ENCODE results near the gene SYT13. TPM values are rescaled to one million over a fixed set of nuclear protein-coding genes. Genes with fewer than 3 reads are reported as not detected.

SYT13 gene
- total and polyA plus RNA-seq, 5 donors from 2014 or later = not detected

GRCh38 chr11:45320371-45320770 lies 34.2 kb upstream of the SYT13 start:
- H3K36me3 Mint-ChIP-seq = no peaks in the 10 kb centered on the region
- Histone ChIP-seq H3K36me3 (ENCODE audit: control insufficient read depth, insufficient read depth, low read length) (no peaks in the 10 kb centered on the region), H3K4me1 (ENCODE audit: control insufficient read depth, insufficient read depth, low read length, poor library complexity, severe bottlenecking) (no peaks in the 10 kb centered on the region), H3K27ac (ENCODE audit: insufficient read depth, low read length, poor library complexity, severe bottlenecking) (no peak overlapping the region), H3K9me3 (ENCODE audit: control insufficient read depth in 2 of 2, low read length in 2 of 2) (no peaks in the 10 kb centered on the region), H3K27me3 (ENCODE audit: control insufficient read depth, insufficient read depth, low read length) (peaks cover 10% of the 10 kb centered on the region), H3K4me3 (ENCODE audit: low read depth, low read length) (no peak overlapping the region)
- H3K27ac Mint-ChIP-seq = no peak overlapping the region
- ATAC-seq (ENCODE audit: low read depth in 2 of 2) (no peak), DNase-seq (no peak)
- H3K4me1 Mint-ChIP-seq = no peaks in the 10 kb centered on the region
- peaks cover 32% of the 10 kb centered on the region for H3K27me3 Mint-ChIP-seq
- peaks cover 0 to 2% (median 0%) of the 10 kb centered on the region in 7 donors for H3K9me3 Mint-ChIP-seq
- H3K4me3 Mint-ChIP-seq = no peak overlapping the region

- Histone ChIP-seq H3K27me3 (ENCODE audit: control insufficient read depth, insufficient read depth, low read length) (peaks cover 12% of the 10 kb centered on the region), H3K36me3 (ENCODE audit: control insufficient read depth, insufficient read depth, low read length) (no peaks in the 10 kb centered on the region), H3K4me1 (ENCODE audit: control insufficient read depth, insufficient read depth, low read length, poor library complexity, severe bottlenecking) (no peaks in the 10 kb centered on the region), H3K9me3 (ENCODE audit: control insufficient read depth in 2 of 2, low read length in 2 of 2) (no peaks in the 10 kb centered on the region), H3K27ac (ENCODE audit: insufficient read depth, low read length, poor library complexity, severe bottlenecking) (no peak overlapping the region), H3K4me3 (ENCODE audit: low read depth, low read length) (no peak overlapping the region)
- Mint-ChIP-seq H3K27ac (no peak overlapping the region), H3K36me3 (no peaks in the 10 kb centered on the region), H3K4me3 (no peak overlapping the region), H3K27me3 (peaks cover 42% of the 10 kb centered on the region), H3K9me3 (peaks cover 0 to 2% (median 0%) of the 10 kb centered on the region in 7 donors), H3K4me1 (no peaks in the 10 kb centered on the region)
- DNase-seq = no peak
- no peak for ATAC-seq (ENCODE audit: low read depth in 2 of 2)
Observed at GRCh38 chr11:45319077-45319476, 32.9 kb upstream of the SYT13 start.

GRCh38 chr11:45318516-45318915 lies 32.4 kb upstream of the SYT13 start:
- H3K27ac ChIP-seq (ENCODE audit: insufficient read depth, low read length, poor library complexity, severe bottlenecking) = no peak overlapping the region
- no peak overlapping the region for H3K4me3 Mint-ChIP-seq
- no peaks in the 10 kb centered on the region for H3K36me3 Mint-ChIP-seq
- H3K27me3 Mint-ChIP-seq = peaks cover 44% of the 10 kb centered on the region
- no peaks in the 10 kb centered on the region for H3K4me1 ChIP-seq (ENCODE audit: control insufficient read depth, insufficient read depth, low read length, poor library complexity, severe bottlenecking)
- no peaks in the 10 kb centered on the region for H3K4me1 Mint-ChIP-seq
- no peak overlapping the region for H3K4me3 ChIP-seq (ENCODE audit: low read depth, low read length)
- no peaks in the 10 kb centered on the region for H3K9me3 ChIP-seq (ENCODE audit: control insufficient read depth in 2 of 2, low read length in 2 of 2)
- H3K27me3 ChIP-seq (ENCODE audit: control insufficient read depth, insufficient read depth, low read length) = peaks cover 6% of the 10 kb centered on the region
- peaks cover 0 to 2% (median 0%) of the 10 kb centered on the region in 7 donors for H3K9me3 Mint-ChIP-seq
- ATAC-seq (ENCODE audit: low read depth in 2 of 2) = no peak
- H3K27ac Mint-ChIP-seq = no peak overlapping the region
- no peak for DNase-seq
- H3K36me3 ChIP-seq (ENCODE audit: control insufficient read depth, insufficient read depth, low read length) = no peaks in the 10 kb centered on the region

- H3K27ac Mint-ChIP-seq = no peak overlapping the region
- no peak overlapping the region for H3K27ac ChIP-seq (ENCODE audit: insufficient read depth, low read length, poor library complexity, severe bottlenecking)
- H3K4me3 ChIP-seq (ENCODE audit: low read depth, low read length) = no peak overlapping the region
- no peaks in the 10 kb centered on the region for H3K4me1 Mint-ChIP-seq
- DNase-seq (no peak), ATAC-seq (ENCODE audit: low read depth in 2 of 2) (no peak)
- H3K36me3 Mint-ChIP-seq = no peaks in the 10 kb centered on the region
- no peaks in the 10 kb centered on the region for H3K4me1 ChIP-seq (ENCODE audit: control insufficient read depth, insufficient read depth, low read length, poor library complexity, severe bottlenecking)
- peaks cover 4% of the 10 kb centered on the region for H3K27me3 ChIP-seq (ENCODE audit: control insufficient read depth, insufficient read depth, low read length)
- peaks cover 34% of the 10 kb centered on the region for H3K27me3 Mint-ChIP-seq
- no peak overlapping the region for H3K4me3 Mint-ChIP-seq
- H3K9me3 Mint-ChIP-seq = peaks cover 0 to 1% (median 0%) of the 10 kb centered on the region in 7 donors
- no peaks in the 10 kb centered on the region for H3K9me3 ChIP-seq (ENCODE audit: control insufficient read depth in 2 of 2, low read length in 2 of 2)
- H3K36me3 ChIP-seq (ENCODE audit: control insufficient read depth, insufficient read depth, low read length) = no peaks in the 10 kb centered on the region
Observed at GRCh38 chr11:45316258-45316657, 30.1 kb upstream of the SYT13 start.

GRCh38 chr11:45314900-45315299 lies 28.8 kb upstream of the SYT13 start:
- H3K4me1 Mint-ChIP-seq = no peaks in the 10 kb centered on the region
- peaks cover 0 to 4% (median 0%) of the 10 kb centered on the region in 7 donors for H3K9me3 Mint-ChIP-seq
- H3K36me3 Mint-ChIP-seq = no peaks in the 10 kb centered on the region
- H3K36me3 ChIP-seq (ENCODE audit: control insufficient read depth, insufficient read depth, low read length) = no peaks in the 10 kb centered on the region
- H3K27me3 Mint-ChIP-seq = peaks cover 41% of the 10 kb centered on the region
- no peak for DNase-seq
- H3K4me3 Mint-ChIP-seq = no peak overlapping the region
- no peak for ATAC-seq (ENCODE audit: low read depth in 2 of 2)
- H3K27ac ChIP-seq (ENCODE audit: insufficient read depth, low read length, poor library complexity, severe bottlenecking) = no peak overlapping the region
- no peak overlapping the region for H3K27ac Mint-ChIP-seq
- no peak overlapping the region for H3K4me3 ChIP-seq (ENCODE audit: low read depth, low read length)
- H3K27me3 ChIP-seq (ENCODE audit: control insufficient read depth, insufficient read depth, low read length) = peaks cover 4% of the 10 kb centered on the region
- H3K9me3 ChIP-seq (ENCODE audit: control insufficient read depth in 2 of 2, low read length in 2 of 2) = no peaks in the 10 kb centered on the region
- H3K4me1 ChIP-seq (ENCODE audit: control insufficient read depth, insufficient read depth, low read length, poor library complexity, severe bottlenecking) = no peaks in the 10 kb centered on the region

GRCh38 chr11:45313171-45313865 lies 27.2 kb upstream of the SYT13 start:
- H3K4me1 Mint-ChIP-seq = no peaks in the 10 kb centered on the region
- peaks cover 41% of the 10 kb centered on the region for H3K27me3 Mint-ChIP-seq
- H3K27me3 ChIP-seq (ENCODE audit: control insufficient read depth, insufficient read depth, low read length) = peaks cover 4% of the 10 kb centered on the region
- H3K36me3 Mint-ChIP-seq = no peaks in the 10 kb centered on the region
- no peak overlapping the region for H3K4me3 Mint-ChIP-seq
- H3K4me3 ChIP-seq (ENCODE audit: low read depth, low read length) = no peak overlapping the region
- no peak overlapping the region for H3K27ac Mint-ChIP-seq
- H3K9me3 ChIP-seq (ENCODE audit: control insufficient read depth in 2 of 2, low read length in 2 of 2) = no peaks in the 10 kb centered on the region
- no peaks in the 10 kb centered on the region for H3K36me3 ChIP-seq (ENCODE audit: control insufficient read depth, insufficient read depth, low read length)
- no peaks in the 10 kb centered on the region for H3K4me1 ChIP-seq (ENCODE audit: control insufficient read depth, insufficient read depth, low read length, poor library complexity, severe bottlenecking)
- no peak overlapping the region for H3K27ac ChIP-seq (ENCODE audit: insufficient read depth, low read length, poor library complexity, severe bottlenecking)
- no peak for DNase-seq
- ATAC-seq (ENCODE audit: low read depth in 2 of 2) = no peak
- peaks cover 0 to 4% (median 0%) of the 10 kb centered on the region in 7 donors for H3K9me3 Mint-ChIP-seq

- H3K36me3 ChIP-seq (ENCODE audit: control insufficient read depth, insufficient read depth, low read length) = no peaks in the 10 kb centered on the region
- Mint-ChIP-seq H3K27me3 (peaks cover 25% of the 10 kb centered on the region), H3K4me1 (no peaks in the 10 kb centered on the region), H3K27ac (no peak overlapping the region), H3K36me3 (no peaks in the 10 kb centered on the region), H3K4me3 (no peak overlapping the region), H3K9me3 (peaks cover 0 to 3% (median 0%) of the 10 kb centered on the region in 7 donors)
- no peak overlapping the region for H3K27ac ChIP-seq (ENCODE audit: insufficient read depth, low read length, poor library complexity, severe bottlenecking)
- peaks cover 2% of the 10 kb centered on the region for H3K27me3 ChIP-seq (ENCODE audit: control insufficient read depth, insufficient read depth, low read length)
- ATAC-seq (ENCODE audit: low read depth in 2 of 2) = no peak
- DNase-seq = no peak
- no peaks in the 10 kb centered on the region for H3K9me3 ChIP-seq (ENCODE audit: control insufficient read depth in 2 of 2, low read length in 2 of 2)
- H3K4me3 ChIP-seq (ENCODE audit: low read depth, low read length) = no peak overlapping the region
- no peaks in the 10 kb centered on the region for H3K4me1 ChIP-seq (ENCODE audit: control insufficient read depth, insufficient read depth, low read length, poor library complexity, severe bottlenecking)
Observed at GRCh38 chr11:45305874-45306623, 19.9 kb upstream of the SYT13 start.

- no peak for DNase-seq
- H3K4me3 ChIP-seq (ENCODE audit: low read depth, low read length) = no peak overlapping the region
- H3K4me1 ChIP-seq (ENCODE audit: control insufficient read depth, insufficient read depth, low read length, poor library complexity, severe bottlenecking) = no peaks in the 10 kb centered on the region
- H3K36me3 Mint-ChIP-seq = no peaks in the 10 kb centered on the region
- no peaks in the 10 kb centered on the region for H3K4me1 Mint-ChIP-seq
- ATAC-seq (ENCODE audit: low read depth in 2 of 2) = no peak
- H3K27ac Mint-ChIP-seq = no peak overlapping the region
- no peaks in the 10 kb centered on the region for H3K9me3 Mint-ChIP-seq
- H3K9me3 ChIP-seq (ENCODE audit: control insufficient read depth in 2 of 2, low read length in 2 of 2) = no peaks in the 10 kb centered on the region
- H3K27me3 Mint-ChIP-seq = peaks cover 19% of the 10 kb centered on the region
- no peak overlapping the region for H3K4me3 Mint-ChIP-seq
- H3K36me3 ChIP-seq (ENCODE audit: control insufficient read depth, insufficient read depth, low read length) = no peaks in the 10 kb centered on the region
- H3K27me3 ChIP-seq (ENCODE audit: control insufficient read depth, insufficient read depth, low read length) = peaks cover 2% of the 10 kb centered on the region
- no peak overlapping the region for H3K27ac ChIP-seq (ENCODE audit: insufficient read depth, low read length, poor library complexity, severe bottlenecking)
Observed at GRCh38 chr11:45304992-45305335, 18.8 kb upstream of the SYT13 start.
